Stimulated activated CD4-positive, alpha-beta T cell treated with anti-CD3 and anti-CD28 coated beads, Interleukin-1b, Interleukin-23, amount 100 ng/mL, for 1 hour (primary cell): Measurements from ENCODE around the gene CAPSL.
"Not testable (repeated sequence)": the region's sequence is repeated elsewhere in the genome, so short reads cannot be mapped to it uniquely, and the experiment has no call there.

Experiments
- DNase-seq, 2 donors: peaks; one replicate each; pipeline ENCODE4 v3.0.0-alpha.2; 2020; ENCODE audit warnings: low read depth in 2 of 2

The CAPSL gene

DNA sequence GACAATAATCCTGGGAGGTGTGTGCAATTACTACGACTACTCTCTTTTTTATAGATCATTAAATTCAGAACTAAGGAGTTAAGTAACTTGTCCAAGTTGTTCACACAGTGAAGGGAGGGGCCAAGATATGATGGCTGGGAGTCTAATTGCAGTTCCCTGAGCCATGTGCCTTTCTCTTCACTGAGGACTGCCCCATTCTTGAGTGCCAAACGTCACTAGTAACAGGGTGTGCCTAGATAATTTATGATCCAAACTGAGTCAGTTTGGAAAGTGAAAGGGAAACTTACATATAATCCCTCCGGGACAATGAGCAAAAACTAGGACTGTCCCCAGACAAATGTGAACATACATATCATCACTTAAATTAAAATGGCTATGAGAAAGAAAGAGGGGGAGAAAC, 61.5 kb downstream of the CAPSL start:
- DNase-seq, result no peak

DNA sequence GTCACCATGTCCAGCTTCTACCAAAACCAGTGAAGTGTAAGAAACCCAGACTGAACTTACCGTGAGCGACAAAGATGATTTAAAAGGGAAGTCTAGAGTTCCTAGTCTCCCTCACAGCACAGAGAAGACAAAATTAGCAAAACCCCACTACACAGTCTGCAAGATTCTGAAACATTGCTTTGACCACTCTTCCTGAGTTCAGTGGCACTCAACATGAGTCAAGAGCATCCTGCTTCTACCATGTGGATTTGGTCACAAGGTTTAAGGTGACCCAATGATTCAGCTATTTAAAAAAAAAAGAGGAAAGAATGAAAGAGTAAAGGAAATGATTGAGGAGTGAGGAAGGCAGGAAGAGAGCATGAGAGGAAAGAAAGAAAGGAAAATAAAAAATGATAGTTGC, 62.0 kb downstream of the CAPSL start:
- no peak for DNase-seq

DNA sequence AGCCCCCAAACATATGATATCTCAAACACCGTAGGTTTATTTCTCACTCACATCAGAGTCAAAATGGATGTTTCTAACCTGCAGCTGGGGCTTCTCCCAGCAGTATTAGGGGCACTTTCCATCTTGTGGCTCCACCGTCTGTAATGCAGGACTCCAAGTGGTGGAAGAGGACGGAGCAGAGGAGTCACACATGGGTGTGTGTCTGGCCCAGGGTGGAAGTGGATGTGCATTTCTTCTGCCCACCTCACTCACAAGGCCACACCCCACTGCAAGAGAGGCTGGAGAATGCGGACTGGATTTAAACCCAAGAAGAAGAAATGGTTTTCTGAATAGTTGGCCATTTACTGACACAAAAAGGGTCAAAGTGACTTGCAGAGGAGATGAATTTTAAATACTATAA, 67.8 kb downstream of the CAPSL start:
- DNase-seq, result no peak

DNA sequence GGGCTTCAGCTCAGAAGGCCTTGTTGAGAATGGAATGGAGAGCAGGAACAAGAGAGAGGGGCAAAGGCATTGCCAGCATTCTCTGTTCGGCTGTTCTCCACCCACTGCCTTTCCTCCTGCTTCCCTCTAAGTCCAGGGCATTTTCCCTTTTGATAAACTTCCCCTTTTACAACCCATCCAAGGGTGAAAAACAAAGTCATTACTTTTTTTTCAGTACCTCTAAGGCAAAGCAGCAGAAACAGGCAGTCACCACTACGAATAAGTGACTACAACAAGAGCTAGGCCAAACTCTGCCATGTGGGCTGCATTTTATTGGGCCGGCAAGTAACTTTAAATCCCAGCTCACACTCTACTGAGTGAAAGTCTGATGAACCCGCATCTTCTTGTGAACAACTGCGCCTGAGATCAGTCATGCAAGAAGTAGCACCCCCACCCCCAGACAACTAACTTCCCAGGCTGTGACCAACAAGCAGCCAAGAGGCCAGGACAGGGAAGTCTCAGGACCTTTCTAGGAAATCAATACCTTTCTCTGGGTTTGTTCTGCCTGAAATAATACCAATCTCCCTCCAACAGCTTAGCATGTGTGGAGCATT, 68.6 kb downstream of the CAPSL start:
- DNase-seq, result no peak

DNA sequence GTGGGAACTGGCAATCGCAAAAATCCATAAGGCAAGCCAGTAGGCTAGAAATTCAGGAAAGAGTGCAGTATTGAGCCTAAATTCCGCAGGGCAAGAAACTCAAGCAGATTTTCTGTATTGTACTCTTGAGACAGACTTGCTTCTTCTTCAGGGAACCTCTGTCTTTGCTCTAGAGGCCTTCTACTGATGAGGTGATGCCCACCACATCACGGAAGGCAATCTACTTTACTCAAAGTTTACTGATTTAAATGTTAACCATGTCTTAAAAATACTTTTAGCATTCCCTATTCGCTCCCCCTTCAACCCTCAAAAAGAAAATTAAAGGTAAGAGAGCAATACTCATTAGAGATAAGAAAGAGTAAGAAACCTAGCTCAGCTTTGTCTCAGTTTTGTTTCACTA, 70.4 kb downstream of the CAPSL start:
- no peak for DNase-seq

DNA sequence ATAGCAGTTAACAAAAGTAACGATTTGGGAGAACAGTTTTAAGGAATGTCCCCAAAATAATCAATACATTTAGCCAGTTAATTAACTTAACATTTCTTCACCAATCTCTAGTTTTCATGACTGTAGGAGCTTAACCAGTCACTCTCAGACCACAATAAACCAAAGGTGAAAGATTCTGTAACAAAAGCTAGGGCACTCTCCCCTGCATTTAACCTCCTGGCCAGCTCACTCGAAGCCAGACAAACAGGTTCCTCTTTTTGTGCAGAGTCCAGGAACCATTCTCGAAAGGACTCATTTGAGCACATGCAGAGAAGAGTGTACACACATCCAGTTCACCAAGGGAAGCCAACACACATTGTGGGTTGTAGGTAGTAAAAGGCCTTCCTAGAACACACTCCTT, 75.3 kb downstream of the CAPSL start:
- DNase-seq, result no peak

DNA sequence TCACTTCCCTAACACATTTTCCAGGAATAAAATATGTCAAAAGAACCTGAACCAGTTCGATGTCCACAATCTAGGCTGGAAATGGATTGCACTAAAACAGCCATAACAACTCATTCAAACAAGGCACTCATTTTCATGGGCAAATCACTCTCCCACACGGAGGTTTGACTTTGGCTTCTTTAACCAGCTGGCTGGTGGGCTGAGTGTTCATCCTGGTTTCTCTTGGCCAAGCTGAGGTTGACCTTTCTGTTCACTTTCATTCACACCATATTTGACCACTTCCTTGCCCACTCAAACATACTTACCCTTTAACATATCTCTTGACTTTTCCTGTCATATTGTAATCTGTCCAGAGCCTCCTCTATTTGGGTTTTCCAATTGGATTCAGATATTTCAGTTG, 76.3 kb downstream of the CAPSL start:
- no peak for DNase-seq

DNA sequence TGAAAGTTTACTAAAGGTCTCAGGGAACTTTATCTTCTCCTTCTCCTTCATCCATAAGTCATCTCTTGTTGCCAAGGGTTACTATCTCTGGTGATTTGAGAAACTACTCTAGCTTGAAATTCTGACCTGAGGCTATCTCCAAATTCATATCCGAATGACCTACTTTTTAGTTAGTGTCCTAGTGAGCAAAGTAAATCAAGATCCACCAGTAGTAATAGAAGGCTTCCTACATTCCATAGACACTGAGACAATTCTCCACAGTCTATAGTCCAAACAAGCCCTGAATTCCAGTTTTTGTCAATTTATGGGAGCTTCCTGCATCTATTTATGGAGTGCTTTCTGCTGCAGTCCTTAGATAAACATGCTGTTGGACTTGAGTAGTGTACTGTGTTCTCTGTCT, 76.7 kb downstream of the CAPSL start:
- no peak for DNase-seq

DNA sequence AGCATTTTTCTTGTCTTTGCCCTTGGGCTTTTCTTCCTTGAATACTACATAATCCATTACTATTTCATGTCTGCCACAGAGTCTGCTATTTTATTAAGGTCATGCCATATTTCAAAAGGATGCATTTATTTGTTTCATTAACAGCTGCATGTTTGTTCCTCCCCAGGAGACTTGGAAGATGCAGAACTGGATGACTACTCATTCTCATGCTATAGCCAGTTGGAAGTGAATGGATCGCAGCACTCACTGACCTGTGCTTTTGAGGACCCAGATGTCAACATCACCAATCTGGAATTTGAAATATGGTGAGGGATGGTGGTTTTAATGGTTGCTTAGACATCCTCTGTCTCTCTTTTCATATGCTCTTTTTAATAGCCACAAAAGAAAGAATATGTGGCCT, 77.7 kb downstream of the CAPSL start:
- DNase-seq, result no peak

DNA sequence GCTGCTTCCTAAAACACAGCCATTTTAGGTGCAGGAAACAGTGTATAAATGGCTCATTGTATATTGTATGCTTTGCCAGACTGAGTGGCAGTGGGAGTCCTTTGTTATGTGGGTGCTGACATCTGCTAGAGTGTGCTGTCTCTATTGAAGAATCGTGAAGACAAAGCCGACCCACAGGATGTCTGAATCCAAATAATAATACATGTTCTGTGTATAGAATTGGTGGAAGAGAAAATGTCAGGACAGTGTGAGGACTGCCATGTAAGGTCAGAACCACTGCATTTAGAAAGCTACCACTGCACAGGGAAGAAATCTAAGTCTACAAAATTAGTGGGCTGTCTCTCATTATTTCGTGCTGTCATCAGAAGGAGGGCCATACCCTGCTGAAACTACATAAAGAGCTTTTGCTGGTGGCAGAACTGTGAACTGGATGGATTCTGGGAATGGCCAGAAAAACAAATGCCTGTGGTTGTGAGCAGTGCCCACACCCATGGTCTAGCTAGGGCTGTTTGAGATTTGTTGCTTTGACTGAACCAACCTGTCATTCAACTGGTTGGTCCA, 79.2 kb downstream of the CAPSL start:
- no peak for DNase-seq

DNA sequence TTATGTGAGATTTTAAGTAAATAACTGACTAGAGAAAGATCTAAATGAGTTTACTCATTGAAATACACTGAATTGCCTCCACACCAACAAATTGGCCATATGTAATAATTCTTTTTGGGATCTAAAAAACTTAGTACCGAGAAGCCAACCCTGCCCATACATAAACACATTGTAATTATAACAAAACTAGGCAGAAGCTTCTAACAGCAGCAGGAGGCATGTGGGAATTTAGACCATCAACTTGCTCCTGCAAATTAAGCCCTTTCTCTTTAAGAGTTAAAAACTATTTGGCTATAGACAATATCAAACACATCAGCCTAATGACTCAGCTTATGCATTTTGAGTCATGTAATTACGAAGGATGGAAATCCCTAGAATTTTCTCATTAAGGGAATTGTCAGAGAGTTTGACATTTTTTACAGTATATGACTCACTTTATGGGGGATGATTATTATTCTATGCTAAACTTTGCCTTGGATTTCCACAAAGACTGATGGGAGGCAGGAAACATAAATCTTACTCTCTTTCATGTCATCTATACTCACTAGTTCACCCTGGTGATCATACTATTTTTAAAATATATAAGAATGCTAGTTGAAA, 80.7 kb downstream of the CAPSL start:
- no peak for DNase-seq

DNA sequence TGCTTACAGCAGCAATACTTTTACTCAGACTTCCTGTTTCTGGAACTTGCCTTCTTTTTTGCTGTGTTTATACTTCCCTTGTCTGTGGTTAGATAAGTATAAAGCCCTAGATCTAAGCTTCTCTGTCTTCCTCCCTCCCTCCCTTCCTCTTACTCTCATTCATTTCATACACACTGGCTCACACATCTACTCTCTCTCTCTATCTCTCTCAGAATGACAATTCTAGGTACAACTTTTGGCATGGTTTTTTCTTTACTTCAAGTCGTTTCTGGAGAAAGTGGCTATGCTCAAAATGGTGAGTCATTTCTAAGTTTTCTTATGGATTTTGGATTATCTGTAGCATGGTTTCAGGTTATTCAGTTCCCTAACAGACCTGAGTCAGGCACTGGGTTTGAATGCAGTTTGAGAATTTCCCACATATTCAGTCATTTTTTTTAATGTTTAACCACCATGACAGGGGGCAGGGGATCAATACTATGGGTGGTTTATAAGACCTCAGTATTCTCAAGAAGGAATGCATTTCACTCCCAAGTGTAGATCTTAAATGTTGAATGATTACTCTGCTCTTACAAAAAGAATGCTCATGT, 81.6 kb downstream of the CAPSL start, which contains the start of gene IL7R:
IL7R (plus strand) TSS at position 127 of the 587 bp plus-strand sequence; CDS start at position 214, 87 bp downstream.
- DNase-seq, result no peak

DNA sequence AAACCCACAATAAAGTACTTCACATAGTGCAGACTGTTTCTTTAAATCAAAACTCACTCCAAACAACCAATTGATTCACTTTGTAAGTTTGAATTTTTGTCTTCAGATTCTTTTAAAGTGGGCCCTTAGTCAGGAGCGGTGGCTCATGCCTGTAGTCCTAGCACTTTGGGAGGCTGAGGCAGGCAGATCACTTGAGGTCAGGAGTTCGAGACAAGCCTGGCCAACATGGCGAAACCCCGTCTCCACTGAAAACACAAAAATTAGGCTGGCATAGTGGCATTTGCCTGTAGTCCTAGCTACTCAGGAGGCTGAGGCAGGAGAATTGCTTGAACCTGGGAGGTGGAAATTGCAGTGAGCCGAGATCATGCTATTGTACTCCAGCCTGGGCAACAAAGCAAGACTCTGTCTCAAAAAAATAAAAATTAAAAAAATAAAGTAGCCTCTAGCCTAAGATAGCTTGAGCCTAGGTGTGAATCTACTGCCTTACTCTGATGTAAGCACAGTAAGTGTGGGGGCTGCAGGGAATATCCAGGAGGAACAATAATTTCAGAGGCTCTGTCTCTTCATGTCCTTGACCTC, 82.1 kb downstream of the CAPSL start:
- not testable (repeated sequence) for DNase-seq

DNA sequence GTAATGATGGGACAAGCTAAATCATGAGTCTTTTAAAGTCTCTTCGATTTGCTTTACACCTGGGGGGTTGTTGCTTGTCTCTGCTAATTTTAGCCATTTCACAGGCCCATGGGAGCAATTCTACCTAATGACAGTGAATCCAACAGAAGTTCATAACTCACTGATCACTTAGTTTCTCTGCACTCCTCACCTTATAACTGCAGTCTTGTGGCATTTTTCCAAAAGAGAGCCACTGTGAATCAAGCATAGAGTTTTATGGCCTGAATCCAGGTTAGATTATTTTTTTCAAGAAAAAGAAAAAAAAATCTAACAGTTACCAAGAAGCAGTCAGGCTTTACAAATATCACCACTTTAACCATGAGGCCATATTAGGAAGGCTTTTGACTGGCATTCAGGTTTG, 83.2 kb downstream of the CAPSL start:
- DNase-seq, result no peak
